HG03354 (cell line): Measurements from ENCODE around the gene IFNA10.
"Not testable (repeated sequence)": the region's sequence is repeated elsewhere in the genome, so short reads cannot be mapped to it uniquely, and the experiment has no call there.

Experiments
- ATAC-seq: cut with Tn5 transposase; IDR thresholded peaks from one replicate; pipeline ENCODE4 v1.9.1; 2021; ENCODE audit warnings: mild to moderate bottlenecking; ENCODE audit not compliant: unreplicated experiment, poor library complexity, severe bottlenecking

Gene IFNA10

GRCh38 chr9:21207043-21207442 is at the start of gene IFNA10:
TSS of gene IFNA10 (minus strand) at chr9:21207143. CDS start at chr9:21207097, 46 bp downstream.
- not testable (repeated sequence) for ATAC-seq

DNA sequence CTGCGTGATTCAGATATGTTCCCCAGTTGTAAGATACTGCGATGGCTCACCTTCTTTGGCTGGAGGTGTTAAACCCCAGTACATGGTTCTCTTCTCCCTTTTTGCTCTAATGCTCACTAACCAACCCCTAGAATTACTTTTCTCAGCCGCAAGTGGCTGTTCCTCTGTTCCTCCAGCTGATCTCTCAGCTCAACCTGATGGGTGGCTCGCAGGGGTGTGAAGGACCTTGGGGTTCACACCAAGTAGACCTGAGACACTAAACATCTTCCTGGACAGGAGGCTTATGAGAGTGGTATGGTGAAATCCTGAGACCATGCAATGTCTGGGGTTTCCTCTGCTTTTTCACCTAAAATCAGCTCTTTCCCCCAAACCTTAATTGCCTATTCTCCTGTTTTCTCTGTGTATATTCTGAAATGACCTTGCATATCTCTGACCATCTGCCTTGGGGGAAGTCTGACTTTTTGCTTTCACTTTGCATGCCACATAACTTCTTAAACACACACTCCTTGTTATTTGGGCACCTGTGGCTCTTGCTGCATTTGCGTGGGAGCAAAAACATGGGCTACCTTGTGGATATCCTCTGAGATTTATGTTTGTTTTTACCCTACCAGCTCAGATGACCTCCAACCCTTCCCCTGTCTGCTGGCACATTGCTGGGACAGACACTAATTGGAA is 48.7 kb upstream of the IFNA10 start:
- ATAC-seq: peak; percentile 54

DNA sequence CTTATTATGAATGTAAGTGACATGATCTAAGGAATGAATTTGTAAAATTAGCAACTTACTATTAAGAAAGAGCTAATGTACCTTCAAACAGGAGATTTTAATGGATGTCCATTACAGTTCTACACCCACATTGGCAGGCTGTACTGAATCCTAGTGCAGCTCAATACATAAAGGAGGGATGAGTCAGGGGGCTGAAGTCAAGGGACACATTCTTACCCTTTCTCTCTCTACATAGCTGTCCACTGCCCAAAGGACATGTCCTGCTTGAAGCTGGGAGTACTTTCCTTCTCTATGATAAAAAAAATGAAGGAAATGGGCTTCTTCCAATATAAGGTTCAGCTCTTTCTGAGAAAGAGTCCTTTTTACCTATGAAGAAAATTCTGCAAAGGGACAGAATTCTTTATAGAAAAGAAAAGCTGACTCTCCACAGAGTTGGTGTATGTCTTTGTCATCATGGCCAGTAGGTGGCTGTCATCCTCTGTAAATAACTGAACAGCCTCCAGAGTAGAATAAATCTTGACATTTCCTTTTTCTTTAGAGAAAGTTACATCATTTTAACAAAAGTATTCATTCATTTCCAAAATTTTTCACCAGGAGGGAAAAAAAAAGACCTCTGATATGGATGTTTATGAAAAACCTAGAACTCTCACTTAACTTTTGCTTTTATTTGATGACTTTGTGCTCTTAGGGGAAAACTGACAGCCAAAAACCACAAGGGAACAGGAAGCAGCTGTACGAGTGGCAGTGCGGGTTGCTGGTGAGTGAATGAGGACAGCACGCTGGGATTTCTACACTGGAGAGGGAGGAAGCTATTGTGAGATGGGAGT is 46.0 kb upstream of the IFNA10 start:
- ATAC-seq: peak; percentile 85

- ATAC-seq: no peak
Measured at GRCh38 chr9:21251638-21252037, 44.7 kb upstream of the IFNA10 start.

GRCh38 chr9:21251190-21251589 is 44.2 kb upstream of the IFNA10 start:
- no peak for ATAC-seq

DNA sequence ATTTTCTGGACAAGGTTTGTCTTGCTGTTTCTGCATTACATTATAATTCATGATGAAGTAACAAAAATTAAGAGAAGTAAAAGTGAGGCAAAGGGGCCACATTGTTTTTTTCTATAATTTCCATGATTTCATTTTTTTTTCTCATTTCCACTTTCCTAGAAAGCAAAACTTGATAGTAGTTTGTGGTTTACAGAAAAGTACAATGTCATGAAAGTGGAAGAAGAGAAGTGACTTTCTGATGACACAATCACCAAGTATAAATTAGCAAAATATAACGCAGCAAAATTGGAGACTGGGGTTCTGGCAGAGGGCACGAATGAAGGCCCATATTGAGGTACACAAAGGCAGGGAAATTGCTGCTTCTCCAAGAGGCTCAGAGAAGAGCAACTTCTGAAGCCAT is 37.9 kb upstream of the IFNA10 start:
- peak; percentile 79 for ATAC-seq

- no peak for ATAC-seq
Measured at GRCh38 chr9:21239911-21240310, 33.0 kb upstream of the IFNA10 start, which contains the start of gene IFNA14. TSS of gene IFNA14 (minus strand) at chr9:21240005. CDS start at chr9:21239935, 70 bp downstream.

GRCh38 chr9:21236360-21236714 is 29.4 kb upstream of the IFNA10 start:
- peak; percentile 30 for ATAC-seq

DNA sequence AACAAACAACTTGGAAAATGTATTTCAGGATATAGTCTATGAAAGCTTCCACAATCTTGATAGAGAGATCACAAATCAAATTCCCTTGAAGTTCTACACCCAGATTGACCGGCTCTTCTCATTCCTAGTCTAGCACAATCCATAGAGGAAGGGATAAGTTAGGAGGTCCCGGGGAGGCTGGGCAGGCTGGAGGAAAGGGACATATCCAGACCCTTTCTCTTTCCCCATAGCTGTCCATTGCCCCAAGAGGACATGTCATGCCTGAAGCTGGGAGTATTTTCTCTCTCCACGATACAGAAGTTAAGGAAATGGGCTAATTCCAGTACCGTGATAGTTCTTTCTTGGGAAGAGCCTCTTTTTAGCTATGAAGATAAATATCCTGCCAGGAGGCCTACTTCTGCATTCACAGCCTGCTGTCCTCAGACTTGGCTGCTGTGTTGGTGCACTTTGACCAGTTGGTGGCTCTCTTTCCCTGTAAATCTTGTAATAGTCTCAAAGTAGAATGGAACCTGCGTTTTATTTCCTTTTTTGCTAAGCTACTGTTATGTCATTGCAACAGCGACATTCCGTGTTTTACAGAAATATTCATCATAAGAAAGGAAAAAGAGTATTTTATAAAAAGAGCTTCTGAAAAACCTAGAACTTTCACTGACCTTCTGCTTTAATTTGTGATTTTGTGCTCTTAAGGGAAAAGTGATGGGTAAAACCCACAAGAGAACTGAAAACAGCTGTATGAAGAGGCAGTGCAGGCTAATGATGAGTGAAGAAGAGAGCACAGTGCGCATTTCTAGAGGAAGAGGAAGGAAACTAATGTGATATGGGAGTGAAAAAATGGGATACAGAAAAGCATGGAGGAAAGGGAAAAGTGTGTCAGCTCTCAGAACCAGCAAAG is 28.8 kb upstream of the IFNA10 start:
- ATAC-seq: peak; percentile 90

DNA sequence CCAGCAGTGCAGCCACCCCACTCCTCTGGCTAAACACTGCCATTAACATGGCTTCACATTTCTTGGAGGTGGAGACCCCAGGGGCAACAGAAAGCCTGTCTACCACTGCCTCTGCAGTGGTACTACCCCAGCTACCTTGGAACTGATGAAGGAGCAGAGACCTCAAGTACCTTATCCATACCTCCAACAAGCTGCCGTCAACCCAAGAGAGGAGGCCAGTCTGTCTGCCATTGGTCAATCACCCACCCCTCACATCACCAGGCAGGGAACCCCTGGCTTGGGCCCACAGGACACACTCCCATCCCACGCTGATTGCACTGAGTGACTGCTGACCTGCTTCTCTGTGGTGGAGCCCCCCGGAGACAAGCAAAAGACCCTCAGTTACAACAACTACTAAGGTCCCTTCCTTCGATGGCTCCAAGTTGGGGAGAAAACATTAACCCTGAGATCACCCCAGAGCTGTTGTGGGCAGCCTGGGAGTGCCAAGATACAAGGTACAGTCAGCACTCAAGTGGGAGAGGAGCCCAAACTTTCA is 27.3 kb upstream of the IFNA10 start:
- ATAC-seq: no peak

DNA sequence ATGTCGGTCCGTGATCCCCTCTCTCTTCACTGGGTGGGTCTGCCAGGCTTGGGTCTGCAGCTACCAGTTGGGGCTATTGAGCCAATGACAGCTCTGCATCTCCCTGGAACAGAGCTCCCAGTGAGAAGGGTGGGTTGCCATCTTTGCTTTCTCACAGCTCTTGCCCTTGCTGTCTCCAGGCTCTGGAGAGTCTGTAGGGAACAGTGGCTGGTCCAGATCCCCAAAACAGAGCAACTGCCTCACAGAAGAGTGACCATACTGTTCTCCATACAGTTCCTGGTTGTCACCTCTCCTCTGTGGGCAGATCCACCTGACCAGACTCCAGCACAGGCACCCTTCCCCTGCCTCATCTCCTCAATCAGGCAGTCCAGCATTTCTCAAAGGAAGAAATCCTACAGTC is 26.3 kb upstream of the IFNA10 start:
- no peak for ATAC-seq

DNA sequence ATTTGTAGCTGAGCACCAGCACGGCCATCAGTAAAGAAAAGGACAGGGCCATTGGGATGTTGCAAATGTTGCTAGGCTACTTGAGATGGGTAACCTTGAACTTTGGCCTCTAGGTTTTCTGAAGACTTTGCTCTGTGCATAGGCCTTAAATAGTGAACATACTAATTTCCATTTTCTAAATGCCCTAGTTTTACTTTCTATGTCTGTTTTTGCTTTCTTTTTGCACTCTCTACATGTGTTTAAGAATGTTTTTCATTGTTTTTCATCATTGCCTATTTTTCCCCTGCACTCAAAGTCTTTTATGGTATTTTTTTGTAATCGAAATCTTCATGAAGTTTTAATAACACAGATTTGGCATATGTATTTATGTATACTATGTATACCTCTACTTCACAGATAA is 21.2 kb upstream of the IFNA10 start, which contains the start of gene IFNA17:
Gene IFNA17 (minus strand): TSS at position 101 of the 400 bp plus-strand sequence. CDS start 49 bp downstream, at position 52.
- ATAC-seq: no peak

DNA sequence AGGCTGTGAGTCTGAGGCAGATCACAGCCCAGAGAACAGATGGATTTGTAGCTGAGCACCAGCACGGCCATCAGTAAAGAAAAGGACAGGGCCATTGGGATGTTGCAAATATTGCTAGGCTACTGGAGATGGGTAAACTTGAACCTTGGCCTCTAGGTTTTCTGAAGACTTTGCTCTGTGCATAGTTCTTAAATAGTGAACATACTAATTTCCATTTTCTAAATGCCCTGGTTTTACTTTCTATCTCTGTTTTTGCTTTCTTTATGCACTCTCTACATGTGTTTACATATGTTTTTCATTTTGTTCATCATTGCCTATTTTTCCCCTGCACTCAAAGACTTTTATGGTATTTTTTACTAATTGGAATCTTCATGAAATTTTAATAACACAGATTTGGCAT is 10.3 kb upstream of the IFNA10 start, which contains the start of gene IFNA16:
Gene IFNA16 (minus strand): TSS at position 101 of the 400 bp plus-strand sequence. CDS start 6 bp downstream, at position 95.
- ATAC-seq: not testable (repeated sequence)

- ATAC-seq: peak; percentile 75
Measured at GRCh38 chr9:21213411-21214326, 6.7 kb upstream of the IFNA10 start.

GRCh38 chr9:21212160-21212559 is 5.2 kb upstream of the IFNA10 start:
- ATAC-seq: not testable (repeated sequence)

- not testable (repeated sequence) for ATAC-seq
Measured at GRCh38 chr9:21210782-21211181, 3.8 kb upstream of the IFNA10 start.

DNA sequence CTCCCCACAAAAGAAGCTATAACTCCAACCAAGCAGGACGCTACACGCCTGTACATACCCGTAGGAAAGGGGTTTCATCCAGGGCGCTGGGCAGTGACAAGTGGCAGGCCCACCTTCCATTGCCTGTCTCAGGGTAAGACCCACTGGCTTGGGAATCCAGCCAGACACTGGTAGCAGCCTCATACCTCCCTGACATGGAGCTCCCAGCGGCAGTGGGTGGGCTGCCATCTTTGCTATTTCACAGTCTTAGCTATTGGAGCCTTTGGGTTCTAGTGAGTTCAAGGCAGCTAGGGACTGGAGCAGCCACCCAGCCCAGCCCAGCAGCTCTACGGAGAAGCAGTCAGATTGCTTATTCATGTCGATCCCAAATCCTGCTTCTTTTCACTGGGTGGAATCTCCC is 3.4 kb upstream of the IFNA10 start:
- no peak for ATAC-seq

DNA sequence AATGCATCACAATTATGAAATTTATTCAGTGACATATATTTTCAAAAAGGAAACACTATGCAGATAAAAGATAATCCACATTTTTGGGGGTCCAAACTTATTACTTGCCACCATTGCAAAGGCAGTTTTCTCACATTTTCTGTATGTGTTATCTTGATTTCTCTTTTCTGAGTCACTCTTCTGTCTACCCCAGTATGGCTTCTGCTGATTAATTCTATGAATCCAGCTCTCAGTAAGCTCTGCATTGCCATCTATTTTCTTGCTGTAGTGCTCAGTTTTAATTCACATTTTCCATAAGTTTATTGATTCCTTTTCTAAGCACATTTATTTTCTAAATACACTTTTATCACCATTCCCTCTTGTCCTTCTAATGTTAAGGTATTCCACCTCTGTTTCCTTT is 1.7 kb downstream of the IFNA10 start:
- ATAC-seq: no peak

DNA sequence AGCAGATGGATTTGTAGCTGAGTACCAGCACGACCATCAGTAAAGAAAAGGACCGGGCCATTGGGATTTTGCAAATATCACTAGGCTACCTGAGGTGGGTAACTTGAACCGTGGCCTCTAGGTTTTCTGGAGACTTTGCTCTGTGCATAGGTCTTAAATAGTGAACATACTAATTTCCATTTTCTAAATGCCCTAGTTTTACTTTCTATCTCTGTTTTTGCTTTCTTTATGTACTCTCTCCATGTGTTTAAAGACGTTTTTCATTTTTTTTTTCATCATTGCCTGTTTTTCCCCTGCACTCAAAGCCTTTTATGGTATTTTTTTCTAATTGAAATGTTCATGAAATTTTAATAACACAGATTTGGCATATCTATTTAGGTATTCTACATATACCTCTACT is 4.8 kb downstream of the IFNA10 start, which contains the start of gene IFNA7:
Gene IFNA7 (minus strand): TSS at position 101 of the 400 bp plus-strand sequence. CDS start 40 bp downstream, at position 61.
- ATAC-seq: not testable (repeated sequence)
